Bone marrow (tissue), 2 donors: Measurements from ENCODE around the gene ZNF451.

ENCODE experiments used
- DNase-seq, 2 donors: peaks; one replicate each; lab custom pipeline; 2025; lab: John Stamatoyannopoulos, UW

Gene ZNF451

GRCh38 chr6:57159127-57159526, 69.1 kb downstream of the ZNF451 start:
- DNase-seq: no peak

- no peak for DNase-seq
These were observed 72.0 kb downstream of the ZNF451 start for GRCh38 chr6:57162028-57162427.

GRCh38 chr6:57162516-57162915, 72.5 kb downstream of the ZNF451 start:
- DNase-seq: no peak

- DNase-seq: no peak
These were observed 74.0 kb downstream of the ZNF451 start for GRCh38 chr6:57163956-57164355.

GRCh38 chr6:57165080-57165479, 75.1 kb downstream of the ZNF451 start:
- DNase-seq: no peak

- DNase-seq: peak; percentile 56 to 76
These were observed 82.4 kb downstream of the ZNF451 start, which contains the start of gene BAG2 for GRCh38 chr6:57172136-57173055. TSS of gene BAG2 (plus strand) at chr6:57172326. CDS start at chr6:57172698, 372 bp downstream.

GRCh38 chr6:57173056-57173885, 83.3 kb downstream of the ZNF451 start:
- no peak for DNase-seq

GRCh38 chr6:57173886-57174510, 84.0 kb downstream of the ZNF451 start:
- no peak for DNase-seq

GRCh38 chr6:57174511-57174907, 84.5 kb downstream of the ZNF451 start:
- no peak for DNase-seq

GRCh38 chr6:57177545-57178265, 87.7 kb downstream of the ZNF451 start:
- DNase-seq: no peak

- no peak for DNase-seq
These were observed 90.6 kb downstream of the ZNF451 start for GRCh38 chr6:57180596-57180995.

GRCh38 chr6:57182017-57182432, 92.0 kb downstream of the ZNF451 start:
- DNase-seq: no peak

- no peak for DNase-seq
These were observed 93.3 kb downstream of the ZNF451 start for GRCh38 chr6:57183336-57183735.

GRCh38 chr6:57190140-57190539, 100.2 kb downstream of the ZNF451 start:
- DNase-seq: no peak

GRCh38 chr6:57193177-57193576, 103.2 kb downstream of the ZNF451 start:
- no peak for DNase-seq

GRCh38 chr6:57195457-57195856, 105.5 kb downstream of the ZNF451 start:
- DNase-seq: no peak

- no peak for DNase-seq
These were observed 109.1 kb downstream of the ZNF451 start for GRCh38 chr6:57198926-57199636.

- DNase-seq: no peak
These were observed 111.7 kb downstream of the ZNF451 start for GRCh38 chr6:57201718-57202117.

GRCh38 chr6:57205550-57206328, 115.8 kb downstream of the ZNF451 start:
- no peak for DNase-seq

- no peak for DNase-seq
These were observed 117.2 kb downstream of the ZNF451 start for GRCh38 chr6:57207141-57207540.
